Peyer's patch (tissue), 4 donors: ENCODE data around the gene PLA2G2F. TPM values are rescaled to one million over a fixed set of nuclear protein-coding genes. Genes with fewer than 3 reads are reported as not detected.

Source experiments
- DNase-seq, 3 donors: peaks; one replicate each; pipeline ENCODE4 v3.0.0-alpha.2; 2017 to 2019
- H3K27ac ChIP-seq, 4 donors: fragments of 200-600 bp; sonication (generic); one replicate each; pipeline ENCODE4 v1.5.1; 2016 to 2019
- H3K27me3 ChIP-seq, 2 donors: fragments of 200-600 bp; sonication (generic); one replicate each; pipeline ENCODE4 v1.5.1; 2019
- H3K36me3 ChIP-seq, 3 donors: fragments of 200-600 bp; sonication (generic); one replicate each; pipeline ENCODE4 v1.5.1; 2016 to 2019
- H3K4me1 ChIP-seq, 4 donors: fragments of 200-600 bp; sonication (generic); one replicate each; pipeline ENCODE4 v1.5.1; 2016 to 2019
- H3K4me3 ChIP-seq, 4 donors: fragments of 200-600 bp; sonication (generic); 1 replicate in 3 of 4; 2 replicates in 1 of 4; pipeline ENCODE4 v1.5.1; 2016 to 2019; ENCODE audit warnings: mild to moderate bottlenecking in 1 of 4
- H3K9me3 ChIP-seq, 4 donors: fragments of 200-600 bp; sonication (generic); one replicate each; pipeline ENCODE4 v1.5.1; 2016 to 2019; ENCODE audit warnings: mild to moderate bottlenecking in 1 of 4
- POLR2A ChIP-seq, 2 donors: fragments of 450-650 bp; IDR thresholded peaks; one replicate each; pipeline ENCODE4 v1.5.1; 2017; ENCODE audit warnings: antibody characterized with exemption in 2 of 2, mild to moderate bottlenecking in 2 of 2, moderate library complexity in 2 of 2
- total RNA-seq, 4 donors: library from RNA; depleted of rRNA; stranded (reverse); fragments of >200 nt; gene quantifications; one replicate each; pipeline ENCODE4 v1.1.0, GENCODE V29; 2016
- TF ChIP-seq, protein P1 (sequence below), 6 experiments: fragments of 450-650 bp in 4 of 6; fragments of 200-600 bp in 2 of 6; sonication (generic) in 1 of 6; IDR thresholded peaks; one replicate each; pipeline ENCODE4 v1.5.1; 2017 to 2019; ENCODE audit warnings: antibody characterized with exemption in 6 of 6, mild to moderate bottlenecking in 3 of 6, moderate library complexity in 1 of 6

The PLA2G2F gene
- total RNA-seq, 4 donors from 2014 or later: 0.27 to 0.35 TPM; not detected in 2

DNA sequence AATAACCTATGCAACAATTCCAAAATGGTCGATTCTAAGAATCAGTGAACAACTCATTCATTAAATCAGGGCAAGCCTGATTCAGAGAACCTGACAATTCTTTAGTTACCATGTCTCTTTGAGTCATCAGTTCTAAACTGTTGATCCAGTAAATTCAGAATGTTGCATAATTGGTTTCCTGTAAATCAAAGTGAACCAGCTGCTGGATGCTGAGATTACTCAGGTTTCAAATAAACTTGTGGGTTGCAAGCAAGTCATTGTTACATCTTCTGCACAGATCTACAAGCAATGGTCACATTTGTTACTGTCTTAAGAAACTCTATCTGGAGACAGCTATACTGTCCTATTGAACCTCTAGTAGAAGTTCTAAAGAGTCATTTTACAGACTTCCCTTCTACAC lies 36.2 kb upstream of the PLA2G2F start:
- H3K36me3 ChIP-seq: no peaks in the 10 kb centered on the region
- no peak overlapping the region for H3K27ac ChIP-seq
- no peaks in the 10 kb centered on the region for H3K9me3 ChIP-seq
- TF ChIP-seq, protein P1, sequence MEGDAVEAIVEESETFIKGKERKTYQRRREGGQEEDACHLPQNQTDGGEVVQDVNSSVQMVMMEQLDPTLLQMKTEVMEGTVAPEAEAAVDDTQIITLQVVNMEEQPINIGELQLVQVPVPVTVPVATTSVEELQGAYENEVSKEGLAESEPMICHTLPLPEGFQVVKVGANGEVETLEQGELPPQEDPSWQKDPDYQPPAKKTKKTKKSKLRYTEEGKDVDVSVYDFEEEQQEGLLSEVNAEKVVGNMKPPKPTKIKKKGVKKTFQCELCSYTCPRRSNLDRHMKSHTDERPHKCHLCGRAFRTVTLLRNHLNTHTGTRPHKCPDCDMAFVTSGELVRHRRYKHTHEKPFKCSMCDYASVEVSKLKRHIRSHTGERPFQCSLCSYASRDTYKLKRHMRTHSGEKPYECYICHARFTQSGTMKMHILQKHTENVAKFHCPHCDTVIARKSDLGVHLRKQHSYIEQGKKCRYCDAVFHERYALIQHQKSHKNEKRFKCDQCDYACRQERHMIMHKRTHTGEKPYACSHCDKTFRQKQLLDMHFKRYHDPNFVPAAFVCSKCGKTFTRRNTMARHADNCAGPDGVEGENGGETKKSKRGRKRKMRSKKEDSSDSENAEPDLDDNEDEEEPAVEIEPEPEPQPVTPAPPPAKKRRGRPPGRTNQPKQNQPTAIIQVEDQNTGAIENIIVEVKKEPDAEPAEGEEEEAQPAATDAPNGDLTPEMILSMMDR (IDR thresholded peaks at IDR 0.05): no peak
- no peak for TF ChIP-seq POLR2A (IDR thresholded peaks at IDR 0.05)
- no peak for DNase-seq
- H3K4me1 ChIP-seq: no peaks in the 10 kb centered on the region
- H3K4me3 ChIP-seq: no peak overlapping the region
- no peaks in the 10 kb centered on the region for H3K27me3 ChIP-seq

DNA sequence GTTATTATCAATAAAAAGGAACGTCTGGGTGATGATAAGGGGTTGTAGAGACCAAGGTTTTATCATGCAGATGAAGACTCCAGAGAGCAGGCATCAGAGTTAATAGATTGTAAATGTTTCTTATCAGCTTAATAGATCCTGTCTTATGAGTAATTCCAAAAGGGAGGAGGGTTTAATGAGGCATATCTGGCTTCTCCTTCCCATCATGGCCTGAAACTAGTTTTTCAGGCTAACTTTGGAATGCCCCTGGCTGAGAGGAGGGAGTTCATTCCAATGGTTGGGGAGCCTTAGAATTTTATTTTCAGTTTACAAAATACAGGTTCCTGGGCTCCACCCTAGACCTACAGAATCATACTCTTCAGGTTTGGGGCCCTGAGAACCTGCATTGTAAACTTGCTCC lies 33.3 kb upstream of the PLA2G2F start:
- H3K4me1 ChIP-seq: no peaks in the 10 kb centered on the region
- DNase-seq: no peak

DNA sequence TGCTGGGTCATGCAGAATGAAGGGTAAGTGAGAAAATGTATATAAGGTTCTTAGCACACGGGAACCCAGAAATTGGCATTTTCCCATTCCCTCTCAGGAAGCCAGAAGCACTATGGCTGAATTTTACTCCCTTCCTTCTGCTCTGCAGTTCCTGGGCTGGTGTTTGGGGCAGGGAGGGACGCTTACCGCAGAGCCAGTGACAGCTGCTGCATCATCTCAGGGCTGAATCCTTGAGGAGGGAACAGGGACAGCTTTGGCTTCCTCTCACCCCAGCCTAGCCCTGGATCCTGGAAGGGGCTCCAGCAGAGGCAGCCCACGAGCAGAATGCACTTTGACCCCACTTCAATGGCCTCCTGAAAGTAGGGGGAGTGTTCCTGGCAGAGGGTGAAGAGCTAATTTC lies 31.8 kb upstream of the PLA2G2F start:
- Histone ChIP-seq H3K27me3 (no peaks in the 10 kb centered on the region), H3K36me3 (no peaks in the 10 kb centered on the region), H3K27ac (no peak overlapping the region), H3K9me3 (no peaks in the 10 kb centered on the region), H3K4me1 (no peaks in the 10 kb centered on the region), H3K4me3 (no peak overlapping the region)
- DNase-seq: no peak
- TF ChIP-seq, protein P1 (IDR thresholded peaks at IDR 0.05): no peak
- TF ChIP-seq POLR2A (IDR thresholded peaks at IDR 0.05): no peak

More for the DNA sequence above, 33.3 kb upstream of the PLA2G2F start:
- no peak overlapping the region for H3K27ac ChIP-seq
- H3K4me3 ChIP-seq: no peak overlapping the region
- TF ChIP-seq, protein P1 (IDR thresholded peaks at IDR 0.05): no peak
- no peak for TF ChIP-seq POLR2A (IDR thresholded peaks at IDR 0.05)
- H3K27me3 ChIP-seq: no peaks in the 10 kb centered on the region
- no peaks in the 10 kb centered on the region for H3K9me3 ChIP-seq
- H3K36me3 ChIP-seq: no peaks in the 10 kb centered on the region

DNA sequence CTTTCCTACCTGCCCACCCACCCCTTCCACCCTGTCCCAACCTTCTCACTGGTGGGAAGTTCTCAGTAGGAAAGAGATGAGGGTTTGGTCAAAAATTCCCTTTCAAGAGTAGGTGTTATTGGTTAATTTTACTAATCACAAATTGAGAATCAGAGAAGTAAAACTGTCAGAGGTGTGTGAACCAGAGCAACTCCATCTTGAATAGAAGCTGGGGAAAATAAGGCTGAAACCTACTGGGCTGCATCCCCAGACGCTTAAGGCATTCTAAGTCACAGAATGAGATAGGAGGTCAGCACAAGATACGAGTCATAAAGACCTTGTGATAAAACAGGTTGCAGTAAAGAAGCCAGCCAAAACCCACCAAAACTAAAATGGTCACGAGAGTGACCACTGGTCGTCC lies 31.3 kb upstream of the PLA2G2F start:
- H3K9me3 ChIP-seq: no peaks in the 10 kb centered on the region
- no peak overlapping the region for H3K27ac ChIP-seq
- TF ChIP-seq, protein P1 (IDR thresholded peaks at IDR 0.05): no peak
- TF ChIP-seq POLR2A (IDR thresholded peaks at IDR 0.05): no peak
- no peak overlapping the region for H3K4me3 ChIP-seq
- no peaks in the 10 kb centered on the region for H3K36me3 ChIP-seq
- no peak for DNase-seq
- no peaks in the 10 kb centered on the region for H3K27me3 ChIP-seq
- no peaks in the 10 kb centered on the region for H3K4me1 ChIP-seq

DNA sequence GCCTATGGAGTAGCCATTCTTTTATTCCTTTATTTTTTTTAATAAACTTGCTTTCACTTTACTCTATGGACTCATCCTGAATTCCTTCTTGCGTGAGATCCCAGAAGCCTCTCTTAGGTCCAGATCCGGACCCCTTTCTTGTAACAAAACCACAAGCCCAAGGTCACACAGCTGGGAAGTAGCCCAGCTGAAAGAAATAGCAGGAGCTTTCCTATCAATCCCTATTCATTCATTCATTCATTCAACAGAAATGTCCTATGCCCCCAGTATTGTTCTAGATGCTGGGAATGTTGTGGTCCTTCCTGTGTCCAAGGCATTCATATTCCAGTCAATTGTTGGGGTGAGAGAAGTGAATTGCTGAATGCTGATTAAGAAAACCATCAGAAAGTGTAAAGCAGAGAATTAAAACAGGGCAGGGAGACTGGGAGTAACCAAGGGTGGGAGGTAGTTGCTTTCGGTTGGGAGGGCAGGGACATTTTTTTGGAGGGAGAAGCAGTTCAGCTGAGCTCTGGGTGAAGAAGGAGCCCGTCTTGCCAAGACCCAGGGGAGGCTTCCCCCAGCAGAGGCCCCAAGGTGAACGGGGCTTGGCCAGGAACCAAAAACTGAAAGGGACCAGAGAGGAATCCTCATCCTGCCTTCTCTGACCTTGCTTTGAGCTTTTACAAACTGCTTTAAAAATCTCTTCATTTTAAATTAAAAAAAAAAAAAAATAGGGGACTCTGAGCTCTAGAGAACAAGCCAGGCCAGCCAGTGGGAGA lies 30.6 kb upstream of the PLA2G2F start:
- Histone ChIP-seq H3K27ac (no peak overlapping the region), H3K27me3 (no peaks in the 10 kb centered on the region), H3K9me3 (no peaks in the 10 kb centered on the region), H3K4me3 (no peak overlapping the region), H3K36me3 (no peaks in the 10 kb centered on the region), H3K4me1 (no peaks in the 10 kb centered on the region)
- no peak for DNase-seq
- TF ChIP-seq, protein P1 (IDR thresholded peaks at IDR 0.05): no peak
- TF ChIP-seq POLR2A (IDR thresholded peaks at IDR 0.05): no peak
